Measurements from ENCODE around the gene PEF1.

- TF ChIP-seq CTCF (IDR thresholded peaks at IDR 0.05) (no peak), EZH2 (IDR thresholded peaks at IDR 0.05; ENCODE audit: borderline replicate concordance, insufficient read depth, low read depth, low read length, poor library complexity, severe bottlenecking) (no peak)
Measured at GRCh38 chr1:31678681-31679080, 34.0 kb upstream of the PEF1 start.
